NCI-H1105 treated with DMSO at 0.1 percent for 48 hours (cell line): ENCODE data around the gene WNT7A.
"Not testable (repeated sequence)": the region's sequence is repeated elsewhere in the genome, so short reads cannot be mapped to it uniquely, and the experiment has no call there.

ENCODE experiments used
- DNase-seq: peaks from one replicate; lab custom pipeline; 2025; lab: John Stamatoyannopoulos, UW

WNT7A gene

GRCh38 chr3:13865106-13865505, 14.8 kb downstream of the WNT7A start:
- DNase-seq, result no peak

- DNase-seq, result no peak
Measured at GRCh38 chr3:13863965-13864595, 15.8 kb downstream of the WNT7A start.

GRCh38 chr3:13863382-13863952, 16.4 kb downstream of the WNT7A start:
- DNase-seq, result no peak

GRCh38 chr3:13861461-13861860, 18.4 kb downstream of the WNT7A start:
- no peak for DNase-seq

GRCh38 chr3:13860001-13860400, 19.9 kb downstream of the WNT7A start:
- no peak for DNase-seq

- DNase-seq, result no peak
Measured at GRCh38 chr3:13858768-13859520, 20.9 kb downstream of the WNT7A start.

- no peak for DNase-seq
Measured at GRCh38 chr3:13857702-13858380, 22.0 kb downstream of the WNT7A start.

GRCh38 chr3:13856628-13857027, 23.2 kb downstream of the WNT7A start:
- not testable (repeated sequence) for DNase-seq

- DNase-seq, result no peak
Measured at GRCh38 chr3:13856006-13856405, 23.9 kb downstream of the WNT7A start.

GRCh38 chr3:13854492-13854891, 25.4 kb downstream of the WNT7A start:
- DNase-seq, result no peak

- no peak for DNase-seq
Measured at GRCh38 chr3:13853978-13854296, 25.9 kb downstream of the WNT7A start.

GRCh38 chr3:13853256-13853977, 26.5 kb downstream of the WNT7A start:
- no peak for DNase-seq

- no peak for DNase-seq
Measured at GRCh38 chr3:13852638-13853009, 27.2 kb downstream of the WNT7A start.

- no peak for DNase-seq
Measured at GRCh38 chr3:13851997-13852637, 27.8 kb downstream of the WNT7A start.

GRCh38 chr3:13851091-13851849, 28.6 kb downstream of the WNT7A start:
- no peak for DNase-seq

GRCh38 chr3:13850161-13850945, 29.5 kb downstream of the WNT7A start:
- DNase-seq, result no peak

- no peak for DNase-seq
Measured at GRCh38 chr3:13849018-13849417, 30.9 kb downstream of the WNT7A start.

GRCh38 chr3:13846716-13847570, 32.9 kb downstream of the WNT7A start:
- DNase-seq, result no peak

- DNase-seq, result no peak
Measured at GRCh38 chr3:13846238-13846637, 33.6 kb downstream of the WNT7A start.
